Uterus (tissue), 4 donors: ENCODE measurements around the gene ATP11A. TPM values are rescaled to one million over a fixed set of nuclear protein-coding genes. Genes with fewer than 3 reads are reported as not detected.
"Not testable (repeated sequence)": the region's sequence is repeated elsewhere in the genome, so short reads cannot be mapped to it uniquely, and the experiment has no call there.

Experiments used
- DNase-seq, 2 donors: peaks; one replicate each; pipeline ENCODE4 v3.0.0-alpha.2; 2019 to 2020
- H3K27ac ChIP-seq, 2 donors: fragments of 200-600 bp; sonication (generic); 1 replicate in 1 of 2; 2 replicates in 1 of 2; pipeline ENCODE4 v1.5.1; 2016 to 2018
- H3K27me3 ChIP-seq, 2 donors: fragments of 200-600 bp; sonication (generic); one replicate each; pipeline ENCODE4 v1.5.1; 2018 to 2019; ENCODE audit warnings: control low read depth in 1 of 2
- H3K36me3 ChIP-seq, 2 donors: fragments of 200-600 bp; sonication (generic); one replicate each; pipeline ENCODE4 v1.5.1; 2019; ENCODE audit warnings: control low read depth in 1 of 2
- H3K4me1 ChIP-seq, 2 donors: fragments of 200-600 bp; sonication (generic); one replicate each; pipeline ENCODE4 v1.5.1; 2018 to 2019; ENCODE audit warnings: control low read depth in 1 of 2
- H3K4me3 ChIP-seq, 2 donors: fragments of 200-600 bp; sonication (generic); 1 replicate in 1 of 2; 2 replicates in 1 of 2; pipeline ENCODE4 v1.5.1; 2018 to 2019; ENCODE audit warnings: mild to moderate bottlenecking in 1 of 2
- H3K9me3 ChIP-seq, 2 donors: fragments of 200-600 bp; sonication (generic); one replicate each; pipeline ENCODE4 v1.5.1; 2019; ENCODE audit warnings: control low read depth in 1 of 2
- CTCF ChIP-seq, 4 experiments: fragments of 200-600 bp in 2 of 4; fragments of 450-650 bp in 2 of 4; sonication (generic) in 2 of 4; IDR thresholded peaks; one replicate each; pipeline ENCODE4 v1.5.1; 2016 to 2019; ENCODE audit warnings: antibody characterized with exemption in 4 of 4, mild to moderate bottlenecking in 2 of 4, moderate library complexity in 1 of 4
- POLR2A ChIP-seq, 2 donors: fragments of 450-650 bp; IDR thresholded peaks; one replicate each; pipeline ENCODE4 v1.6.1; 2016; ENCODE audit warnings: antibody characterized with exemption in 2 of 2, mild to moderate bottlenecking in 1 of 2, moderate library complexity in 1 of 2
- intact Hi-C: fragments of 100-400 bp; cut with DNase I; formaldehyde crosslinking; loops from one replicate; pipeline ENCODE4 v1.15.1; 2023; ENCODE audit warnings: low total_unique reads
- total RNA-seq, 4 donors: library from RNA; depleted of rRNA in 3 of 4; stranded (reverse); fragments of >200 nt in 3 of 4; gene quantifications; one replicate each; pipeline versions ENCODE4 v1.1.0 to v1.2.4, GENCODE V29; 2014 to 2023
- donor health status: DM: yes; HTN: yes; CAD: no.

Gene ATP11A
- total RNA-seq, 4 donors from 2014 or later = 12.8 to 149 (median 22.8) TPM

- no peaks in the 10 kb centered on the region for H3K9me3 ChIP-seq
- no peaks in the 10 kb centered on the region for H3K36me3 ChIP-seq
- no peak overlapping the region for H3K4me3 ChIP-seq
- intact Hi-C loops = no loop called here
- no peaks in the 10 kb centered on the region for H3K4me1 ChIP-seq
- DNase-seq = peak in 1 of 2 donors; percentile 6
- TF ChIP-seq CTCF (IDR thresholded peaks at IDR 0.05) (no peak), POLR2A (IDR thresholded peaks at IDR 0.05) (no peak)
- H3K27me3 ChIP-seq = no peaks in the 10 kb centered on the region
- H3K27ac ChIP-seq = no peak overlapping the region
Observed at GRCh38 chr13:112671359-112671758, 18.5 kb upstream of the ATP11A start.

GRCh38 chr13:112672651-112673284, 17.1 kb upstream of the ATP11A start:
- H3K4me1 ChIP-seq = no peaks in the 10 kb centered on the region
- H3K36me3 ChIP-seq = no peaks in the 10 kb centered on the region
- no peak overlapping the region for H3K27ac ChIP-seq
- no peak for DNase-seq
- no peaks in the 10 kb centered on the region for H3K9me3 ChIP-seq
- H3K4me3 ChIP-seq = no peak overlapping the region
- no peaks in the 10 kb centered on the region for H3K27me3 ChIP-seq
- TF ChIP-seq CTCF (IDR thresholded peaks at IDR 0.05) = no peak
- no peak for TF ChIP-seq POLR2A (IDR thresholded peaks at IDR 0.05)
- intact Hi-C loops = no loop called here

GRCh38 chr13:112674412-112675365, 15.1 kb upstream of the ATP11A start:
- TF ChIP-seq POLR2A (IDR thresholded peaks at IDR 0.05) = no peak
- TF ChIP-seq CTCF (IDR thresholded peaks at IDR 0.05) = no peak
- Histone ChIP-seq H3K4me3 (no peak overlapping the region), H3K9me3 (no peaks in the 10 kb centered on the region), H3K27ac (peak overlapping the region in 1 of 2 donors; percentile 23), H3K36me3 (no peaks in the 10 kb centered on the region), H3K27me3 (no peaks in the 10 kb centered on the region), H3K4me1 (no peaks in the 10 kb centered on the region)
- DNase-seq = peak in 1 of 2 donors; percentile 55
- intact Hi-C loops = no loop called here

GRCh38 chr13:112675366-112675756, 14.5 kb upstream of the ATP11A start:
- Histone ChIP-seq H3K36me3 (no peaks in the 10 kb centered on the region), H3K27me3 (no peaks in the 10 kb centered on the region), H3K4me1 (no peaks in the 10 kb centered on the region), H3K9me3 (no peaks in the 10 kb centered on the region), H3K27ac (peak overlapping the region in 1 of 2 donors; percentile 23), H3K4me3 (no peak overlapping the region)
- TF ChIP-seq POLR2A (IDR thresholded peaks at IDR 0.05) (no peak), CTCF (IDR thresholded peaks at IDR 0.05) (no peak)
- intact Hi-C loops = no loop called here
- peak in 1 of 2 donors; percentile 8 for DNase-seq

- H3K27me3 ChIP-seq, H3K4me1 ChIP-seq, H3K9me3 ChIP-seq, H3K4me3 ChIP-seq, H3K27ac ChIP-seq, H3K36me3 ChIP-seq, DNase-seq, intact Hi-C loops: not testable (repeated sequence)
Observed at GRCh38 chr13:112677421-112677962, 12.3 kb upstream of the ATP11A start.
